ENCODE results near the gene EIF2B2.

DNA sequence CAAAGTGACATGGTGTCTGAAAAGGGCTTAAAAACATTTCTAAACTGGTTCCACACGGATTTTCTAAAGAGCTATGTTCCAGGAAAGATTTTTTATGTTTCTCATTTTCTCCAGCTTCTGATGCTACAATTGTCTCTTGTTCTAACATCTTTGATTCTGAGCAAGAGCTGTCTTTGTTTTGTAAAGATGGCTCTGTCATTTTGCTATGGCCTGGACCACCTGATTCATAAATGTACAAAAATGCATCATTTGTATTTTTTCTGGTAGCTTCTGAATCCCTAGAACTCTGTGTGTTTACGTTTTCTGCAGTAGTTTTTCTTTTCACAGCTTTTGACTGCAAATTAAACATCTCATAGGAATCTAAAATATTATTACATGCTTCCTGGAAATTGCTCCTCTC, 45.4 kb downstream of the EIF2B2 start:
- no peak for TF ChIP-seq ZNF384 (IDR thresholded peaks at IDR 0.05)
- TF ChIP-seq FOXK2 (IDR thresholded peaks at IDR 0.05), result no peak
